ENCODE data around the gene MRGPRX4. TPM values are rescaled to one million over a fixed set of nuclear protein-coding genes. Genes with fewer than 3 reads are reported as not detected.

The MRGPRX4 gene
- total and polyA plus RNA-seq, 2 donors (not counting 3 experiments of a cell fraction or from before 2014, with no cell fraction given) = not detected

DNA sequence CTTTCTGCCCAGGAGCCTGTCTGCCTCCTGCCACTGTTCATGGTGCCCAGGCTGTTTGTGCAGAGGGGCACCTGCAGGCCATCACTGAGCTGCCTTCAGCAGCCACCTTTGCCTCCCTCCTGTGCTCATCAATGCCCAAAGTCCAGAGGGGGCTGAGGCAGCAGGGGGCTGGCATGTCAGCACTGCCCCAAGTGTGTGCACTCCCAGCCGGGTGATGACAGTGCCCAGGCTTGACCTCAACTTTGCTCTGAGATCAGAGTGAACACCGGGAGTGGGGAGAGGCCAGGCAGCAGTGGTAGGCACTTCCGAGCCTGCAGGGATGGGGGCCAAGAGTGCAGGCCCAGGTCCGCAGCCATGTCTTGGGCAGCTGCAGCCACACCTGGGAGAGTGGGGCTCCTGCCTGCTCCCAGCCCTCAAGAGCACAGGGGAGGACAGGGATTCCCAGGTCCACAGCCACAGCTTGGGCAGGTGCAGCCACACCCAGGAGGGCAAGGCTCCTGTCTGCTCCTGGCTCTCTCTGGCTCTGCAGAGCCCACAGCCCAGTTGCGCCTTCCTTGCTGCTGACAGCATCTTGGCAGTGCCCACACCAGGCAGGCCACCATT, 48.7 kb downstream of the MRGPRX4 start:
- POLR2A ChIA-PET = no interaction called here
- Histone ChIP-seq H3K4me3 (replicated peaks in 1 of 3; ENCODE audit: insufficient read depth in 1 of 3, low read depth in 1 of 3, low read length in 3 of 3) (no peak overlapping the region), H3K79me2 (ENCODE audit: control insufficient read depth, insufficient read depth, low read length) (no peaks in the 10 kb centered on the region), H3K36me3 (ENCODE audit: control insufficient read depth in 2 of 2, extremely low read depth in 1 of 2, insufficient read depth in 2 of 2, low read length in 2 of 2) (no peaks in the 10 kb centered on the region), H3K27me3 (ENCODE audit: control insufficient read depth in 2 of 2, insufficient read depth in 2 of 2, low read length in 2 of 2) (no peaks in the 10 kb centered on the region), H3K9me3 (replicated peaks; ENCODE audit: control insufficient read depth, insufficient read depth, low read length) (no peaks in the 10 kb centered on the region), H3K9ac (replicated peaks; ENCODE audit: extremely low read depth, insufficient read depth, low read length) (no peak overlapping the region), H3K9me1 (replicated peaks; ENCODE audit: control insufficient read depth, extremely low read depth, insufficient read depth, low read length) (no peaks in the 10 kb centered on the region), H3K27ac (ENCODE audit: insufficient read depth, low read depth, low read length) (no peak overlapping the region), H4K20me1 (replicated peaks; ENCODE audit: control insufficient read depth, extremely low read depth, insufficient read depth, low read length) (no peaks in the 10 kb centered on the region), H3K4me1 (ENCODE audit: control insufficient read depth, extremely low read depth, insufficient read depth, low read length) (no peaks in the 10 kb centered on the region), H2AFZ (ENCODE audit: low read depth, low read length) (no peak overlapping the region), H3K4me2 (ENCODE audit: insufficient read depth, low read length) (no peak overlapping the region)
- BruUV-seq (replicated peaks) = no TSS peak
- DNase-seq (ENCODE audit: low read depth, low spot score) (no peak), FAIRE-seq (no peak)
- intact Hi-C loops (cut with micrococcal nuclease) = no loop called here
- TF ChIP-seq MYC (IDR thresholded peaks at IDR 0.05; ENCODE audit: low read depth, low read length) (no peak), GATA2 (IDR thresholded peaks at IDR 0.05; ENCODE audit: insufficient read depth, insufficient read length, low read depth, low read length) (no peak), POLR2AphosphoS5 (IDR thresholded peaks at IDR 0.05; ENCODE audit: insufficient read depth, low read depth, low read length) (no peak), POLR2A (IDR thresholded peaks at IDR 0.05; ENCODE audit: low read depth, low read length) (no peak), JUN (IDR thresholded peaks at IDR 0.05; ENCODE audit: borderline replicate concordance, insufficient read depth, insufficient read length, low read depth) (no peak), EZH2 (IDR thresholded peaks at IDR 0.05; ENCODE audit: borderline replicate concordance, low read depth, low read length, severe bottlenecking) (no peak), FOS (IDR thresholded peaks at IDR 0.05; ENCODE audit: borderline replicate concordance, insufficient read depth, low read length) (no peak)
- TF ChIP-seq, protein P1, sequence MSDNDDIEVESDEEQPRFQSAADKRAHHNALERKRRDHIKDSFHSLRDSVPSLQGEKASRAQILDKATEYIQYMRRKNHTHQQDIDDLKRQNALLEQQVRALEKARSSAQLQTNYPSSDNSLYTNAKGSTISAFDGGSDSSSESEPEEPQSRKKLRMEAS (IDR thresholded peaks at IDR 0.05; ENCODE audit: insufficient read depth, insufficient read length) = no peak
- TF ChIP-seq, protein P2, sequence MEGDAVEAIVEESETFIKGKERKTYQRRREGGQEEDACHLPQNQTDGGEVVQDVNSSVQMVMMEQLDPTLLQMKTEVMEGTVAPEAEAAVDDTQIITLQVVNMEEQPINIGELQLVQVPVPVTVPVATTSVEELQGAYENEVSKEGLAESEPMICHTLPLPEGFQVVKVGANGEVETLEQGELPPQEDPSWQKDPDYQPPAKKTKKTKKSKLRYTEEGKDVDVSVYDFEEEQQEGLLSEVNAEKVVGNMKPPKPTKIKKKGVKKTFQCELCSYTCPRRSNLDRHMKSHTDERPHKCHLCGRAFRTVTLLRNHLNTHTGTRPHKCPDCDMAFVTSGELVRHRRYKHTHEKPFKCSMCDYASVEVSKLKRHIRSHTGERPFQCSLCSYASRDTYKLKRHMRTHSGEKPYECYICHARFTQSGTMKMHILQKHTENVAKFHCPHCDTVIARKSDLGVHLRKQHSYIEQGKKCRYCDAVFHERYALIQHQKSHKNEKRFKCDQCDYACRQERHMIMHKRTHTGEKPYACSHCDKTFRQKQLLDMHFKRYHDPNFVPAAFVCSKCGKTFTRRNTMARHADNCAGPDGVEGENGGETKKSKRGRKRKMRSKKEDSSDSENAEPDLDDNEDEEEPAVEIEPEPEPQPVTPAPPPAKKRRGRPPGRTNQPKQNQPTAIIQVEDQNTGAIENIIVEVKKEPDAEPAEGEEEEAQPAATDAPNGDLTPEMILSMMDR (IDR thresholded peaks at IDR 0.05; ENCODE audit: extremely low read depth in 1 of 2, insufficient read depth in 1 of 2, low read depth in 1 of 2, low read length in 2 of 2) = no peak
- CTCF ChIA-PET = interaction anchor here (1.2 to 2.9 kb wide), 3 partner anchors 10 to 22 kb away, joined by 4 to 11 read pairs (median 4); no protein-coding TSS in a partner anchor
- dilution Hi-C loops (cut with MboI; ENCODE audit: extremely low pct_ligation_motif_present, low sequenced_read_pairs) = no loop called here

Measured in endothelial cell of umbilical vein (primary cell).